AG09309 (cell line): ENCODE results near the gene PARD3.
"Not testable (repeated sequence)": the region's sequence is repeated elsewhere in the genome, so short reads cannot be mapped to it uniquely, and the experiment has no call there.

Experiments
- DNase-seq: peaks from one replicate; pipeline ENCODE4 v3.0.0-alpha.2; 2010; ENCODE audit warnings: low read depth
- H3K4me3 ChIP-seq: 2 replicates; pipeline ENCODE4 v1.5.1; 2011; ENCODE audit warnings: mild to moderate bottlenecking, low read depth, low read length, moderate library complexity; ENCODE audit not compliant: control insufficient read depth
- TF ChIP-seq, protein P1 (sequence below): IDR thresholded peaks from 2 replicates; pipeline ENCODE4 v1.5.1; 2011; ENCODE audit warnings: mild to moderate bottlenecking, low read depth, low read length, inconsistent platforms; ENCODE audit not compliant: insufficient read depth, control insufficient read depth; ENCODE audit errors: missing control alignments

PARD3 gene

DNA sequence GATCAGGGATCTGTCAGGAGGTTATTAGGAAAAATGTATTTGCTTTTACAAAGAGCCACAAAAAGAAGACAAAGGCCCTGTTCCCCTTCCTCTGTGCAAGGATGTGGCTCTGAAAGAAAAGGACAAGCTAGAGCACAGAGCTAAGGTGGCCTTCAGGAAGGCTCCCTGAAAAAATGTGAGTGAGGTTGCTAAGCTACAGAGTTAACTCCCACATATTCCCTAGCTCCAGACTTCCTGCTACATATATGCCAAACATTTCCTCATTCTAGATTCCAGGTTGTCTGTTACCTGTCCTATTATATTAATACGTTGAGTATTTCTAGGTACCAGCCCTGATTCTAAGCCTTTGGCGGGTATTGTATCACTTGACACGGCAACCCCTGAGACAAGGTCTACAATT, 369.0 kb downstream of the PARD3 start:
- H3K4me3 ChIP-seq = no peak overlapping the region
- DNase-seq = no peak
- TF ChIP-seq, protein P1, sequence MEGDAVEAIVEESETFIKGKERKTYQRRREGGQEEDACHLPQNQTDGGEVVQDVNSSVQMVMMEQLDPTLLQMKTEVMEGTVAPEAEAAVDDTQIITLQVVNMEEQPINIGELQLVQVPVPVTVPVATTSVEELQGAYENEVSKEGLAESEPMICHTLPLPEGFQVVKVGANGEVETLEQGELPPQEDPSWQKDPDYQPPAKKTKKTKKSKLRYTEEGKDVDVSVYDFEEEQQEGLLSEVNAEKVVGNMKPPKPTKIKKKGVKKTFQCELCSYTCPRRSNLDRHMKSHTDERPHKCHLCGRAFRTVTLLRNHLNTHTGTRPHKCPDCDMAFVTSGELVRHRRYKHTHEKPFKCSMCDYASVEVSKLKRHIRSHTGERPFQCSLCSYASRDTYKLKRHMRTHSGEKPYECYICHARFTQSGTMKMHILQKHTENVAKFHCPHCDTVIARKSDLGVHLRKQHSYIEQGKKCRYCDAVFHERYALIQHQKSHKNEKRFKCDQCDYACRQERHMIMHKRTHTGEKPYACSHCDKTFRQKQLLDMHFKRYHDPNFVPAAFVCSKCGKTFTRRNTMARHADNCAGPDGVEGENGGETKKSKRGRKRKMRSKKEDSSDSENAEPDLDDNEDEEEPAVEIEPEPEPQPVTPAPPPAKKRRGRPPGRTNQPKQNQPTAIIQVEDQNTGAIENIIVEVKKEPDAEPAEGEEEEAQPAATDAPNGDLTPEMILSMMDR = no peak

DNA sequence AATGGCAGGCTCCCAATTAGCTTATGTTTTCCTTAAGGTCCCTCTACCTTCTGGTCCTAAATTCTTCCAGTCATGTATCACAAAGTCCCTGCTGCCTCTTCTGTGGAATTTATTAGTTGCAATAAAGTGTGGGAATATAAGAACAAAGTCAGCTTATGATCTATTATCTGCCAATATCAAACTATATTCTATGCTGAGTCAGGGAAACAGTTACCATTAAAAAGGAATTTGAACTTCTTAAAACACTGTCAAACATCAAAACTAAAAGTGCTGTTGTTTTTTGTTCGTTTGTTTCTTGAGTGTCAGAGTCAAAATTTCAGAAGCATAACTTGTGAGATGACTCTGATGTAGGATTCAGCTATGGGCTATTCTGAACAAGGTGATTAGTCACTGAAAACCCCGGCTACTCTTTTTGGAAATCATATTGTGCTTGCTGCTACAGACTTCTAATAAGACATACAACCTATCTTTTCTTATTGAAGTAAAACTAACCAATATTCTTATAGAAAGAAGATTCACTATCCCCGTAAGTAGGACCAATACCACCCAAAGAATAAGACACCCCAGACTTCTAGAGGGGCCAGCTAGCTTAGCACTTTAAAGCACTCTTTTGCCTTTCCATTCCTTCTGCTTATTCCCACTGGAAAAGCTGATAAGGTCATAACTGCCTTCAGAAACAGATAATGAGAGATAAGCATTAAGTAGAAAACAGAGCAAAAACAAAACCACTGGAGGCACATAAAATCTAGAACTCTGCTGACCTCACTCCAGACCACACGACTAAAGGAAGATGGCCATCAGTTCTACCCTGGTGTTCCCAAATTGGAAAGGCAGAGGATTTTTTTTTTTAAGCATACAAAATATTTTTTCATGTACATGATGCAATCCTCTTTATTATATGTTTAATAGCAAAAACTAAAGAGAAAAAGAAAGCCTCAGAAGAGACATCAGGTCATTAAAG, 370.6 kb downstream of the PARD3 start:
- H3K4me3 ChIP-seq = no peak overlapping the region
- TF ChIP-seq, protein P1 = no peak
- DNase-seq = no peak

GRCh38 chr10:34439386-34439785, 375.7 kb downstream of the PARD3 start:
- peak; percentile 18 for DNase-seq
- not testable (repeated sequence) for H3K4me3 ChIP-seq

DNA sequence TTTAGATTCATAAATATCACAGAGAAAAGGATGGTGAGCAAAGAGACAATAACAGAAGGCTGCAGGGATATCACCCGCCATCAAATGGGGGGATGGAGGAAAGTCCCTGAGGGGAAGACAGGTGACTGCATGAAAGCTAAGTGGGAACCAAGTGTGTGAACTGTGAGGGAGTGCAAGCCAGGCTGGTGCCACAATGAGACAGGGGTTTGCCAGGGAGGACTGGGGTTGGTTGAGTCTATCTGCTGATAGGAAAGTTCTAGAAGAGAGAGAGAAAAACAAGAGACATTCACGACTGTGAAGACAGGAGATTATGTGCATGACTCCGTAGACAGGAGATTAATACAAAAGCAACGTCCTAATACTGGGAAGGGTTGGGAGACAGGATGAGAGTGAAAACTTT, 376.4 kb downstream of the PARD3 start:
- TF ChIP-seq, protein P1 = no peak
- no peak for DNase-seq
- H3K4me3 ChIP-seq = no peak overlapping the region

DNA sequence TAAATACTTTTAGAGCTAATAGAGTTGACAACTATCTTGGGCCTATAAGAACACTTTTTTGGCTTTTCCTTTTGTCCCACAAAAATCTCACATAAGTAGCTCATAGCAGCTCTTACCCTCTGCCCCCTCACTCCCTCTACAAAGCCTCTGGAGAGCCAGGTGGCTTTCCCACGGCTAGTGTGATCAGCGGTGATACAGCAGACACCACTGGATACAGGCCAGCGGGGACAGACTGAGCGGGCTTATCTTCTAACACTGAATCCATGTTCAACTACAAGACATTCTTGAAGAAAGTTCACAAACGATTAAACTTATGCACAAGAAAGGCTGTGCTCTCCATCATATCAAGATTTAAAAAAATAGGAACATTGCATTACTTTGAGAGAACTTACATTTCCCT, 377.2 kb downstream of the PARD3 start:
- DNase-seq = no peak
- no peak overlapping the region for H3K4me3 ChIP-seq
- TF ChIP-seq, protein P1 = no peak

DNA sequence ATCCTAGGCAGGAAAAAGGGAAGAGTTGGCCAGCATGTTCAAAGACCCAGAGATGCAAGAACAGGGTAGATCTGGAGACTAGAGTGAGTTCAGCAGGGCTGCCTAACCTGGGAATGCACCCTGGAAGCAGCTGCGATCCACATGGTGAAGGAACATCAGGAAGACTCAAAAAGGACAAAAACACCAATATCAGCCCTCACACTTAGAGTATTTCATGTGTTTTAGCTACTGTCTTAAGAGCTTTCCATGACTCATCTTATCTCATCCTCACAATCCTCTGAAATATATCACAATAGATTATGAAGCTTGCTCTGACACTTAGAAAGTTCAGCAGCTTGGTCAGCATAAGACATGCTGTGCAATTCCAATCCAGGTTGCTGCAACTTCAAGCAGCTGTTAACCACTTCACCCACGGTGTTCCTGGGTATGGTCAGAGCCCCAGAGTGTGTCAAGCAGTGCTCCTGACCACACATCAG, 380.9 kb downstream of the PARD3 start:
- DNase-seq = peak; percentile 44
- TF ChIP-seq, protein P1 = no peak
- no peak overlapping the region for H3K4me3 ChIP-seq
